IPS-18a (cell line): Measurements from ENCODE around the gene LZTS2.

Source experiments
- H3K27ac ChIP-seq: one replicate; pipeline ENCODE4 v1.5.1; 2013; ENCODE audit warnings: low read length
- H3K27me3 ChIP-seq: one replicate; pipeline ENCODE4 v1.6.1; 2013; ENCODE audit warnings: mild to moderate bottlenecking, low read length; ENCODE audit not compliant: control insufficient read depth, insufficient read depth
- H3K36me3 ChIP-seq: one replicate; pipeline ENCODE4 v1.6.1; 2013; ENCODE audit warnings: low read depth, low read length; ENCODE audit not compliant: control insufficient read depth
- H3K4me1 ChIP-seq: one replicate; pipeline ENCODE4 v1.6.1; 2013; ENCODE audit warnings: low read depth, low read length; ENCODE audit not compliant: control insufficient read depth
- H3K4me3 ChIP-seq: one replicate; pipeline ENCODE4 v1.5.1; 2013; ENCODE audit warnings: low read length
- H3K9ac ChIP-seq: one replicate; pipeline ENCODE4 v1.6.1; 2013; ENCODE audit warnings: mild to moderate bottlenecking, low read length, moderate library complexity
- H3K9me3 ChIP-seq: one replicate; pipeline ENCODE4 v1.6.1; 2013; ENCODE audit warnings: low read depth, low read length; ENCODE audit not compliant: control insufficient read depth

Gene LZTS2

DNA sequence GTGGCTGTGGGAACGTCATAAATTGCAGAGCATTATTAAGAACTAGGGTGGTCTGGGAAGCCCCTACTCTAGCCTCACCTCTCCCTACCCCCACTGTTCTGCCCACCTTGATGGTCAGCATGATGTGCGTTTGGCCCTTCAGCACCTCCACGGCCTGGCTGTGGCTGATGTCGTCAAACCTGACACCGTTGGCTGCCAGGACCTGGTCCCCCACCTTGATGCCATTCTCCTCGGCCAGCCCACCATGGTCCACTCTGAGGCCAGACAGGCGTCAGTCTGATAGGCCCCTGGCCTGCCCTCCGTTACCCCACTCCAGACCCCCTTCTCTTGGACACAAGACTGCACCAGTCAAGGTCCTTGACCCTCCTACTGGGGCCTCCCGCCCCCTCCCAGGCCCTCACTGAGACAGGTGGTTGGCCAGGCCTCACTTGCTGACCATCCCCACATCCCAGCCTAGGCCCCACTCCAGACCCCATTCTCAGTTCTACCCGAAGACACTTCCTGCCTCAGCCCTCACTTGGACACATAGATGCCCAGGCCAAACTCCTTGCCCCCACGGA is 22.2 kb downstream of the LZTS2 start:
- no peaks in the 10 kb centered on the region for H3K9me3 ChIP-seq
- no peak overlapping the region for H3K9ac ChIP-seq
- H3K27ac ChIP-seq, result no peak overlapping the region
- peaks cover 41% of the 10 kb centered on the region for H3K27me3 ChIP-seq
- H3K4me3 ChIP-seq, result no peak overlapping the region
- no peaks in the 10 kb centered on the region for H3K36me3 ChIP-seq
- H3K4me1 ChIP-seq, result peaks cover 3% of the 10 kb centered on the region

DNA sequence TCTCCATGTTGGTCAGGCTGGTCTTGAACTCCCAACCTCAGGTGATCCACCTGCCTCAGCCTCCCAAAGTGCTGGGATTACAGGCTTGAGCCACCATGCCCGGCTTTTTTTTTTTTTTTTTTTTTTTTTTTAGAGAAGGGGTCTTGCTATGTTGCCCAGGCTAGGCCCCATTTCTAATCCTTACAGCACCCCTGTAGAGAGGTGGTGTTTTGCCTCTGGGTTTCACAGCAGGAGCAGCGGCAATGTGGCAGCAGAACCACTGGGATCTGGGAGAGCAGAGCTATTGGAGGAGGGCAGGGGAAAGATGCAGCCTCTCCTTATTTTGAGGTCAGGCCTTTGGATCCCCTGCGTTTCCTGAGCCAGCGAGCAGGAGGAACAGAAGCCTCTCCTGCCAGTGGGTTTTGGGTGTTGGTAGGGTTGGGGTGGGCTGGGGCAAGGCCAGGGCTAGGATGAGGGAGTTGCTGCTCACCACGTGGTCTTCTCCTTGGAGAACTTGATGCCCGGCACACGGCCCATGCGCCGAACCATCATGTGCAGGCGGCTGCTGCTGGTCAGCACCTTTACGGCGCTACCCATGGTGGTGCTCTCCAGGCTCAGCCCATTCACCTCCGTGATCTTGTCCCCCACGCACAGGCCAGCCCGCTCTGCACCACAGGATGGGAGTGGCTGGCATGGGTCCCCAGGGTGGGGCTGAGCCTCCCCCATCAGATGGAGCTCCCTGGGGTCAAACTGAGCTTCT is 23.5 kb downstream of the LZTS2 start:
- H3K27me3 ChIP-seq, result peaks cover 27% of the 10 kb centered on the region
- no peak overlapping the region for H3K4me3 ChIP-seq
- H3K36me3 ChIP-seq, result no peaks in the 10 kb centered on the region
- no peak overlapping the region for H3K27ac ChIP-seq
- H3K9me3 ChIP-seq, result no peaks in the 10 kb centered on the region
- no peak overlapping the region for H3K9ac ChIP-seq
- peaks cover 3% of the 10 kb centered on the region for H3K4me1 ChIP-seq

DNA sequence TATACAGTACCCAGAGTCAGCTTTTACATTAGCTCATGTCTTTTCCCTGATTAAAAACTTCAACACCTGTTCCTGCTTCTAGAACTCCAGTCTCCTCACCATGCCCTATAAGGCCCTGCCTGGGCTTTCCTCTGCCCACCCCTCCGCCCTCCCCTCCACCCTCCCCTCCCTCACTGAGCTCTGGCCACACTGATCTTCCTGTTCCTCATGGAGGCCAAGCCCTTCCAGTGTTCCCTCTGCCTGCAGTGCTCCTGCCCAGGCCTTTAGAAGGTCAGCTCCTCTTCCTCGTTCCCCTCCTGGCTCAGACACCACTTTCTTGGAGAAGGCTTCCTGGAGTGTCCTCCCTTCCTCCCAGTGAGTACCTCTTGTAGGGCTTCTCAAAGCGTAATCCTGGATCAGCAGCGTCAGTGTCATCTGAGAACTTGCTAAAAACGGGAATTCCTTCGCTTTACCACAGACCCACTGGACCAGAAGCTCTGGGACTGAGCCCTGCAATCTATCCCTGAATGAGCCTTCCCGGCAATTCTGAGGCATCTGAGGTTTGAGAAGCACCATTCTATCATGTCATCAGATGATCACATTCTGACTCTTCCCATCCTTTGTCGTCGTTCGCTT is 27.6 kb downstream of the LZTS2 start:
- no peak overlapping the region for H3K9ac ChIP-seq
- H3K9me3 ChIP-seq, result no peaks in the 10 kb centered on the region
- H3K36me3 ChIP-seq, result no peaks in the 10 kb centered on the region
- H3K4me3 ChIP-seq, result no peak overlapping the region
- peaks cover 24% of the 10 kb centered on the region for H3K27me3 ChIP-seq
- peaks cover 18% of the 10 kb centered on the region for H3K4me1 ChIP-seq
- no peak overlapping the region for H3K27ac ChIP-seq

DNA sequence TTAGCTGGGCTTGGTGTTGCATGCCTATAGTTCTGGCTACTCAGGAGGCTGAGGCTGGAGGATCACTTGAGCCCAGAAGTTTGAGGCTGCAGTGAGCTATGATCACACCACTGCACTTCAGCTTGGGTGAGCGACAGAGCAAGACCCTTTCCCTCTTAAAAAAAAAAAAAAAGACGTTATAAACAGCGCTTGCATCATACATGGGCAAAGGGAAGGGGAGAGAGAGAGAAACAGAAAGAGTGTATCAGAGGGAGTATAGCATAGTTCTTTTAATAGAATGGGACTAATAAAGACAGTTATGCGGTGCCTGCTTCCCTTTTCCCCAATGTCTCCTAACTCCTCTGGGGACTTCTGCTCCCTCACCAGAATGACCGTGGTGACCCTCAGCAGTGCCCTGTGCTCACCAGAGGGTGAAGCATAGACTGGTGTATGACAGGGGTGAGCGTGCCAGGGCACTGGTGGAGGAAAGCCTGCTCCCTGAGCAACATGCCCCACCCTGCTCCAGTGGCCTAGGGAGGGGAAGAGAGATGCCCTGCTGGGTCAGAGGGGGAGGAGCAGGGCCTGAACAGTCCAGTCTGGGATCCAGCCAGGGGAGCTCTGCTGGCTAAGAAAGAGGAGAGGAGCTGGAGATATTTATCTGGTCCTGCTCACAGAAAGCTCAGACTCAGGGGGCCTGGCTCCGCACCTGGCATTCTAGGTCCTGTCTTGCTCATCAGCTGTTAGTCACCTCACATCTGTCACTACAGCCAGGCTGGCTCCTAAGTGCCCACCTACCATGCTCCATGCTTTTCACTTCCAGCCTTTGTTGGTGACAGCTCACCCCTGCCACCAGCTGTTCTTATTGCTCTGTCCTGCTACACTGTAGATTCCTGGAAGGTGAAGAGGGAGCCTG is 29.1 kb downstream of the LZTS2 start:
- Histone ChIP-seq H3K9ac (no peak overlapping the region), H3K27ac (no peak overlapping the region)

DNA sequence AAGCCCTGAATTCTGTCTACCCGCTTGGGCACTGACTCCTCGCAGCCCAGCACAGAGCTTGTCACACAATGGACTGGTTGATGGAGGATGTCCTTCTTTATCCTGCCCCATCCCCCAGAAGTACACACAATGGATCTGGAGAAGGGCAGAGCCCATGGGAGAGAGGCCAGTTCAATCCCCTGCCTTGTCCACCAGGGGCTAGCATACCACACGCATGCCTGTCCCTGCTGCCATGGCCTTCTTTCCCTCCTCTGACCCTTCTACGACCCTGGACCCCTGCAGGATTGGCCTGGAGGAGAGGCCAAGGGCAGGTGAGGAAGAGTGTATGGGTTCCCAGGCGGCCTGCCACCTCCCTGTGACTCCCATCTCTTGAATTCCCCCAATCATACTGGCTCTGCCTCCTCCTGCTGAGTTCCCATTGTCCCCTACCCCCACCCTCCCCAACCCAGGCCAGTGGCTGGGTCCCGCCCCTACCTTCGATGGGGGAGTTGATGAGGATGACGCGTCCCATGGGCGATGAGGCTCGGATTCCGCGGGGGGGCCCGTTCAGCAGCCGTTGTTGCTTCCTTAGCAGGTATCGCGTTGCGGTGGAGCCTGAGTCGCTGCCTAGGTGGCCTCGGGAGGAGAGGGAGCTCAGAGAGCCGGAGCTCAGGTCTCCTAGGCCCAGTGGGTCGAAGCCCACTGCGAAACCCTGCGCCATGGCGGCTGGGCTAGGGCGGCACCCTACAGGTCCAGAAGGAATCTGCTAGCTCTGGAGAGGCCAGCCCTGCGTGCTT is 30.1 kb downstream of the LZTS2 start:
- Histone ChIP-seq H3K9ac (no peak overlapping the region), H3K27ac (no peak overlapping the region), H3K9me3 (no peaks in the 10 kb centered on the region), H3K4me1 (peaks cover 22% of the 10 kb centered on the region), H3K4me3 (no peak overlapping the region), H3K36me3 (no peaks in the 10 kb centered on the region), H3K27me3 (peaks cover 49% of the 10 kb centered on the region)

More for the DNA sequence above, 29.1 kb downstream of the LZTS2 start:
- no peaks in the 10 kb centered on the region for H3K9me3 ChIP-seq
- H3K4me3 ChIP-seq, result no peak overlapping the region
- no peaks in the 10 kb centered on the region for H3K36me3 ChIP-seq
- H3K27me3 ChIP-seq, result peaks cover 39% of the 10 kb centered on the region
- H3K4me1 ChIP-seq, result peaks cover 22% of the 10 kb centered on the region

DNA sequence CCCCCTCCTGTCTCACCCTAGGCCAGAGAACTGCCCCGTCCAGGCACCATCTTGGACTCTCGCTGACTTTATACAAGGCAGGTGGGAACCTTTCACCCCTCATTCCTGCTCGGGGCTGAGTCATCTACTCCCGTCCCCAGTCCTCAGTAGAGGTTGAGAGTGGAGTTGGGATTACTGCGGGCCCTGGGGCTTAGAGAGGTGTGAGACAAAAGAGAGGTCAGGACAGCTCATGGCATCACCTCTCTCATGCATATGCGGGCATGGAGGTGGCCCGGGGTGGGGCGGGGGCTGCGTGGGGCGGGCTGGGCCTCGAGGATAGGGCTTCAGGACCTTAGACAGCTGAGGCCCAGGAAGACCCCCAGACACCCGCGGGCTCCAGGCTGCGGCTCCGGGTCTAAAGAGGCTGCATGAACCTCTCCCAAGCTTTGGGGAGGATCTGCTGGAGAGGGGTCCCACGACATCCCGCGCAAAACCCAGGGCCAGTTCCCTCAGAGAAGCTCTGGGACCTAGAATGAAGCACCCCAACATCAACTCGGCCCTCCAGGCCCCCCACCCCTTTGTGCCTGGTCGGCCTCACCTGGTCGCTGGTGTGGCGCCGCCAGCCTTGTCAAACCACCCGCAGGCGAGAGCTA is 31.0 kb downstream of the LZTS2 start:
- peaks cover 58% of the 10 kb centered on the region for H3K27me3 ChIP-seq
- no peaks in the 10 kb centered on the region for H3K36me3 ChIP-seq
- no peaks in the 10 kb centered on the region for H3K9me3 ChIP-seq
- no peak overlapping the region for H3K27ac ChIP-seq
- peaks cover 22% of the 10 kb centered on the region for H3K4me1 ChIP-seq
- H3K9ac ChIP-seq, result no peak overlapping the region
- H3K4me3 ChIP-seq, result peak overlapping the region; percentile 69

DNA sequence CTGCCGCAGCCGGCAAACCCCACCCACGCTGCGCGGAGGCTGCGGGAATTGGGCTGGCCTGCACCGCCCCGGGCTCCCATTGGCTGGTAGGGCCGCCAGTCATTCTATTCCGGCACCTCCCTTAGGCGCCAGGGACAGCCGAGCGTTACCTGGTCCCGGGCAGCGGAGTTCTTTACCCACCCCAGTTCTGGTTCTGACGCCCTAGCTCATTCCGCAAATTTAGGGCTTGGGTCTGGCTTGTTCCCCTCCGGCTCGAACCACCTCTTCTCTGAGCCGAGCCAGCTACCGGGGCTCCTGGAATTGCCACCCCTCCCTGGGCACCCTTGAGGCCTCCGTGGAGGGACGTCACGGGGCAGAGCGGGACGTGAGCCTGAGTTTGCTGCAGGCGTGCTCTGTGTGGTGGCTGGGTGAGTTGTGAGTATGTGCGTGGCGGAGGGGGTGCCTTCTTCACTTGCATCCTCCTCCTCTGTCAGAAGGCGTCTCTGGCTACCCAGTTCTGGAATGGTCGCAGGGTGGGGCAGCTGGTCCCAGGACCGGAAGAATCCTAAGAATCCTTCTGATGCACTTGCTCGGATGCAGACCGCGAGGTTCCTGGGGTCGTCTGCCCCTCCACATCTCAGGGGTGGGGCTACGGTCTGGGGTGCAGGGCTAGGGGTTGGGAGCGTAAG is 31.7 kb downstream of the LZTS2 start, which contains the start of the genes PDZD7 and SFXN3:
TSS of gene PDZD7 (minus strand) at position 2 of the 668 bp plus-strand sequence. CDS start 910 bp downstream, outside the sequence.
TSS of gene SFXN3 (plus strand) at position 107 of the 668 bp plus-strand sequence. CDS start 3,461 bp downstream, outside the sequence.
- Histone ChIP-seq H3K27ac (no peak within 1 kb of the TSS), H3K4me1 (peaks cover 22% of the 10 kb centered on the region), H3K27me3 (peaks cover 64% of the 10 kb centered on the region), H3K4me3 (peak within 1 kb of the TSS; percentile 69), H3K36me3 (no peaks in the 10 kb centered on the region), H3K9me3 (no peaks in the 10 kb centered on the region), H3K9ac (no peak within 1 kb of the TSS)

DNA sequence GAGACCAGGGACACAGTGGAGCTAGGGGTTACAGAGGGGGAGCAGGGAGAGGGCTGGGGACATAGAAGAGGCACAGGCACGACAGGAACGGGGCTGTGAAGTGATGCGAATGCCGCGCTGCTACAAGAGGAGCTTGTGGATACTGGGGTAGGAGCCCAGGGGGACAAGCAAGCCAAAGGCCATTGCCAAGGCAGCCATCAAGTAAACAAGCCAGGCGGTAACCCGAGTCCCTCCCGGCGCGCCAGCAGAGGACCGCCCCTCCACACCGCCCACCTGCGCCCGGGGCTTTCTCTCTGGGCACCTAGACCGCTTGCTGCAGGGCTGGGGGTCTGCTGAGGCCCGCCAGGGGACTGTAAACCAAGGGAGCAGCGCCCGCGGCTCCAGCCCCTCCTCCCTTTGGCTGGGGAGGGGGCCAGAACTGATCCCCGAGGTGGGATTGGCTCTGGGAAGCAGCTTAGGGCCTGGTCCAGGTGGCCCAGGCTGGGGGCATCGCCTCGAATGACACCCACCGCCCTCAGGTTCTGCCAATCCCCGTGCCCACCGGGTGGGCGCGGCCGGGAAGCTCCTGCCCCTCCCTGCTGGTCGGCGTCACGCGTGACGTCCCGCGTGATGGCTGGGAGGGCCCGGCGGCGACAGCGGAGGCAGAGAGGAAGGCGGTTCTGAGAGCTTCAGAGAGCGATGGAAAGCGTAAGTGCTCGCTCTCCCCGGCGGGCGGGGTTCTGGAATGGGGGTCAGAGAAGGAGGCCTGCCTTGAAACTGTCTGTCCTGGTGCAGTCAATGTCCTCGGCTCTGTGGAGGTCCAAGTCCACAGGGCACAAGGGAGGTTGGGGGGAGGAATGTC is 32.4 kb downstream of the LZTS2 start:
- H3K4me3 ChIP-seq, result peak overlapping the region; percentile 69
- H3K27ac ChIP-seq, result no peak overlapping the region
- H3K9ac ChIP-seq, result no peak overlapping the region
- peaks cover 22% of the 10 kb centered on the region for H3K4me1 ChIP-seq
- H3K27me3 ChIP-seq, result peaks cover 68% of the 10 kb centered on the region
- no peaks in the 10 kb centered on the region for H3K9me3 ChIP-seq
- H3K36me3 ChIP-seq, result no peaks in the 10 kb centered on the region

DNA sequence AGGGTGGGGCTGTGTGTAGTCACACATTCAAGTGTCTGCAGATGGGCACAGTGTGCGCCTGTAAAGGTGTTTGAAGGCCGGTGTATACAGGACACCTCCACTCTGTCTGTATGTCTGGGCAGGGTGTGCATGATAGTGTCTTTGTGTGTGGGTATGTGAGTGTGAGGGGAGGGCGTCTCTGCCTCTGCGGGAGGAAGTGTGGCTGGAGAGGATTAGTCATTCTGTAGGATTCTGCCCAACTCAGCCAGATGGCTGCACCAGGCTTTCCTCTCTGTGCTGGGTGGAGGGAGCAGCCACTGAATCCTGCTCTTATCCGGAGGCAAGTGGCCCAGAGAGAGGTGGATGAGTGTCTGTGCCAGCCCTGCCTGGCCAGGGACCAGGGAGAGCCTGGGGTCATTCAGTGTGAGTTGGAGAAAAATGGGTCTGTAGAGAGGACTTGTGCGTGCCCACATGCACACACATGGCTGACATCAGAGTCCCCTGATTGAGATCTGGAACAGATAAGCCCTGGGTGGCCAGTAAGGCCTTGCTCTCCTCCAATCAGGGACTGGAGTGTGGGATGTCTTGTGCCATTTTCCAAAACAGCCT is 33.1 kb downstream of the LZTS2 start:
- Histone ChIP-seq H3K27ac (no peak overlapping the region), H3K4me3 (peak overlapping the region; percentile 69), H3K9ac (no peak overlapping the region)

More for the DNA sequence above, 33.1 kb downstream of the LZTS2 start:
- Histone ChIP-seq H3K27me3 (peaks cover 73% of the 10 kb centered on the region), H3K4me1 (peaks cover 22% of the 10 kb centered on the region), H3K36me3 (no peaks in the 10 kb centered on the region), H3K9me3 (no peaks in the 10 kb centered on the region)
